Ascending aorta (tissue), 2 donors: ENCODE results near the gene RBMS3. TPM values are rescaled to one million over a fixed set of nuclear protein-coding genes. Genes with fewer than 3 reads are reported as not detected.

Experiments used
- DNase-seq, 2 donors: peaks; one replicate each; pipeline ENCODE4 v3.0.0-alpha.2; 2019; ENCODE audit warnings: low spot score in 2 of 2
- H3K27ac ChIP-seq, 2 donors: fragments of 200-600 bp; sonication (generic); one replicate each; pipeline ENCODE4 v1.5.1; 2016 to 2017; ENCODE audit warnings: mild to moderate bottlenecking in 1 of 2
- H3K27me3 ChIP-seq: fragments of 200-600 bp; sonication (generic); one replicate; pipeline ENCODE4 v1.5.1; 2017
- H3K36me3 ChIP-seq, 2 donors: fragments of 200-600 bp; sonication (generic); one replicate each; pipeline ENCODE4 v1.5.1; 2016
- H3K4me1 ChIP-seq, 2 donors: fragments of 200-600 bp; sonication (generic); one replicate each; pipeline ENCODE4 v1.5.1; 2016 to 2017; ENCODE audit warnings: mild to moderate bottlenecking in 1 of 2
- H3K4me3 ChIP-seq, 2 donors: fragments of 200-600 bp; sonication (generic); one replicate each; pipeline ENCODE4 v1.5.1; 2016 to 2017; ENCODE audit warnings: mild to moderate bottlenecking in 1 of 2
- H3K9me3 ChIP-seq, 2 donors: fragments of 200-600 bp; sonication (generic); one replicate each; pipeline ENCODE4 v1.5.1; 2016
- CTCF ChIP-seq, 3 experiments: fragments of 200-600 bp in 2 of 3; fragments of 450-650 bp in 1 of 3; sonication (generic) in 2 of 3; IDR thresholded peaks; one replicate each; pipeline ENCODE4 v1.5.1; 2016 to 2019; ENCODE audit warnings: antibody characterized with exemption in 3 of 3, mild to moderate bottlenecking in 1 of 3, moderate library complexity in 1 of 3
- intact Hi-C: fragments of 100-400 bp; cut with DNase I; formaldehyde crosslinking; loops from one replicate; pipeline ENCODE4 v1.15.1; 2023
- total RNA-seq: library from RNA; depleted of rRNA; stranded (reverse); fragments of >200 nt; gene quantifications from one replicate; pipeline ENCODE4 v1.1.0, GENCODE V29; 2016

Gene RBMS3
- total RNA-seq, 1 donor from 2014 or later, result 65.8 TPM

- no peaks in the 10 kb centered on the region for H3K36me3 ChIP-seq
Measured at GRCh38 chr3:29451920-29452319, 171.0 kb downstream of the RBMS3 start.

DNA sequence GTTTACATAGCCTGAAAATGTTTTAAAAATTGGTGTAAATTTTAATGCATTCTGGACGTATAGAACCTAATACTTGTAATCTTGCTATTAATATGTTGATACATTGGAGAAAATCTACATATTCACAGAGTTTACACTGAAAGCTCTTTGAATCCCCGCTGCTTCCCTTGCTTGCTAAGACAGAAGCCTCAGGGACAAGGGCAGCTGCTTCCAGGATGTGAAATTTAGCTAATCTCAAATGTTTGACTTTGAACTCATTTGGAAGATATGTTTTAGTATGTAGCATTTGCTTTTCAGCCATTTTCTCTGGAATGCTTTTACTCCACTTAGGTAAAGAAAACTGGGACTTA is 172.0 kb downstream of the RBMS3 start:
- peak overlapping the region in 1 of 2 donors; percentile 40 for H3K4me3 ChIP-seq
- no peak for DNase-seq
- H3K27me3 ChIP-seq, result no peaks in the 10 kb centered on the region
- peak overlapping the region; percentile 46 to 61 for H3K27ac ChIP-seq
- no peaks in the 10 kb centered on the region for H3K36me3 ChIP-seq
- intact Hi-C loops, result loop anchor here (5.0 kb wide), 1 partner anchor 69 kb away; no protein-coding TSS in a partner anchor
- H3K9me3 ChIP-seq, result no peaks in the 10 kb centered on the region
- no peak for TF ChIP-seq CTCF (IDR thresholded peaks at IDR 0.05)
- peaks cover 8 to 16% of the 10 kb centered on the region in 2 donors for H3K4me1 ChIP-seq

More at GRCh38 chr3:29451920-29452319, 171.0 kb downstream of the RBMS3 start:
- TF ChIP-seq CTCF (IDR thresholded peaks at IDR 0.05), result no peak
- Histone ChIP-seq H3K4me1 (peaks cover 8 to 16% of the 10 kb centered on the region in 2 donors), H3K27me3 (no peaks in the 10 kb centered on the region), H3K4me3 (no peak overlapping the region), H3K27ac (no peak overlapping the region), H3K9me3 (no peaks in the 10 kb centered on the region)
- intact Hi-C loops, result loop anchor here (5.0 kb wide), 1 partner anchor 70 kb away; no protein-coding TSS in a partner anchor
- DNase-seq, result no peak

- Histone ChIP-seq H3K27me3 (no peaks in the 10 kb centered on the region), H3K4me3 (peak overlapping the region in 1 of 2 donors; percentile 40), H3K4me1 (peaks cover 8 to 16% of the 10 kb centered on the region in 2 donors), H3K36me3 (no peaks in the 10 kb centered on the region), H3K9me3 (no peaks in the 10 kb centered on the region), H3K27ac (peak overlapping the region; percentile 46 to 61)
- peak in 1 of 2 donors; percentile 72 for DNase-seq
- no peak for TF ChIP-seq CTCF (IDR thresholded peaks at IDR 0.05)
- intact Hi-C loops, result loop anchor here (5.0 kb wide), 1 partner anchor 69 kb away; no protein-coding TSS in a partner anchor
Measured at GRCh38 chr3:29453284-29454001, 172.6 kb downstream of the RBMS3 start.

DNA sequence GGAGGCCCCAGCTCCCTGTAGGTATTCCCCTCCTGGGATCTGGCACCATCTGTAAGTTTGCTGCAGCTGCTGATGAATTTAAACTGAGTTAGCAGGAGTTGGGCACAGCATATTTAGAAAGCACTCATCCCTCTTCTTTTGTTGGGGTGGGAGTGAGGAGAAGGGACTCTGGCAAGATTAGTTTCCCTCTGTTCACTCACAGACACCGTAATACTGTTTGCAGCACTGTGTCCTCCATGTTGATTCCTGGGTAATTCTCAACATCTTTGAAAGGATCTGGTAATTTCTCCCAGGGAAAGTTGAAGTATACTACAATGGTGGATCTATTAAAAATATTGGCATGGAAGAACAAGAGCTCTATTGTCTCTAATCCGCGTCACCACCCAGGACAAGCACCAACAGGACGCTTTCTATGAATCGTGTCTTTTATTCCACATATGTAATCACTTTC is 173.3 kb downstream of the RBMS3 start:
- Histone ChIP-seq H3K4me3 (no peak overlapping the region), H3K27ac (peak overlapping the region; percentile 46 to 61), H3K27me3 (no peaks in the 10 kb centered on the region), H3K36me3 (no peaks in the 10 kb centered on the region), H3K9me3 (no peaks in the 10 kb centered on the region), H3K4me1 (peaks cover 8 to 16% of the 10 kb centered on the region in 2 donors)
- intact Hi-C loops, result loop anchor here (5.0 kb wide), 1 partner anchor 68 kb away; no protein-coding TSS in a partner anchor
- TF ChIP-seq CTCF (IDR thresholded peaks at IDR 0.05), result no peak
- no peak for DNase-seq

- intact Hi-C loops, result no loop called here
- Histone ChIP-seq H3K9me3 (no peaks in the 10 kb centered on the region), H3K4me1 (peaks cover 8 to 16% of the 10 kb centered on the region in 2 donors), H3K27me3 (no peaks in the 10 kb centered on the region), H3K36me3 (no peaks in the 10 kb centered on the region), H3K4me3 (no peak overlapping the region), H3K27ac (no peak overlapping the region)
- no peak for DNase-seq
- TF ChIP-seq CTCF (IDR thresholded peaks at IDR 0.05), result no peak
Measured at GRCh38 chr3:29456901-29457300, 176.0 kb downstream of the RBMS3 start.
